Spleen (tissue), 11 donors: ENCODE results near the gene SEMA6D. TPM values are rescaled to one million over a fixed set of nuclear protein-coding genes. Genes with fewer than 3 reads are reported as not detected.

Experiments
- DNase-seq: peaks from one replicate; pipeline ENCODE4 v3.0.0-alpha.2; 2020
- H3K27ac ChIP-seq, 8 donors: fragments of 200-600 bp; sonication (generic) in 7 of 8; 1 replicate in 4 of 8; 2 replicates in 4 of 8; pipeline versions ENCODE4 v1.5.0 to v1.8.0; 2016 to 2021; ENCODE audit warnings: inconsistent platforms in 4 of 8, mild to moderate bottlenecking in 4 of 8, moderate library complexity in 1 of 8
- H3K27me3 ChIP-seq, 7 donors: fragments of 200-600 bp; sonication (generic) in 6 of 7; replicated peaks in 1 of 7; 1 replicate in 4 of 7; 2 replicates in 3 of 7; pipeline versions ENCODE4 v1.5.0 to v1.8.0; 2016 to 2021; ENCODE audit warnings: inconsistent platforms in 3 of 7, mild to moderate bottlenecking in 1 of 7
- H3K36me3 ChIP-seq, 6 donors: fragments of 200-600 bp; sonication (generic) in 5 of 6; 1 replicate in 4 of 6; 2 replicates in 2 of 6; pipeline versions ENCODE4 v1.5.0 to v1.8.0; 2016 to 2021; ENCODE audit warnings: inconsistent platforms in 2 of 6
- H3K4me1 ChIP-seq, 6 donors: fragments of 200-600 bp; sonication (generic) in 5 of 6; 1 replicate in 3 of 6; 2 replicates in 3 of 6; pipeline versions ENCODE4 v1.5.0 to v1.8.0; 2016 to 2021; ENCODE audit warnings: inconsistent platforms in 3 of 6
- H3K4me3 ChIP-seq, 8 donors: fragments of 200-600 bp; sonication (generic) in 7 of 8; 1 replicate in 4 of 8; 2 replicates in 4 of 8; pipeline versions ENCODE4 v1.5.0 to v1.8.0; 2016 to 2021; ENCODE audit warnings: inconsistent platforms in 4 of 8, mild to moderate bottlenecking in 4 of 8, moderate library complexity in 2 of 8
- H3K9me3 ChIP-seq, 8 donors: fragments of 200-600 bp; sonication (generic) in 7 of 8; 1 replicate in 4 of 8; 2 replicates in 4 of 8; pipeline versions ENCODE4 v1.5.0 to v1.8.0; 2016 to 2021; ENCODE audit warnings: inconsistent platforms in 4 of 8
- CTCF ChIP-seq, 11 experiments: fragments of 200-600 bp in 7 of 11; fragments of 450-650 bp in 4 of 11; sonication (generic) in 4 of 11; IDR thresholded peaks in 8 of 11; conservative IDR thresholded peaks in 3 of 11; 1 replicate in 7 of 11; 2 replicates in 4 of 11; pipeline versions ENCODE4 v1.4.0 to v1.8.0; 2016 to 2021; ENCODE audit warnings: antibody characterized with exemption in 11 of 11, inconsistent platforms in 4 of 11, mild to moderate bottlenecking in 1 of 11
- POLR2A ChIP-seq, 3 donors: fragments of 450-650 bp; IDR thresholded peaks; one replicate each; pipeline ENCODE4 v1.5.1; 2017; ENCODE audit warnings: antibody characterized with exemption in 3 of 3, mild to moderate bottlenecking in 1 of 3
- POLR2AphosphoS5 ChIP-seq, 3 donors: sonication (generic); formaldehyde crosslinking; IDR thresholded peaks; one replicate each; pipeline ENCODE4 v1.5.1; 2017; ENCODE audit warnings: antibody characterized with exemption in 3 of 3
- WGBS, 5 donors: extraction: QIAGEN DNeasy Blood & Tissue Kit in 3 of 5; methylation state at CpG; one replicate each; pipeline versions ENCODE4 v1.1.5 to v1.1.7; 2013 to 2018; 5-methylcytosine and 5-hydroxymethylcytosine counted together
- intact Hi-C: fragments of 100-400 bp; cut with DNase I; formaldehyde crosslinking; loops from one replicate; pipeline ENCODE4 v1.15.0; 2023; ENCODE audit warnings: low total_unique reads
- polyA plus RNA-seq, 3 donors: library from polyadenylated mRNA; stranded (reverse); fragments of 200-250 nt; gene quantifications; one replicate each; pipeline ENCODE4 v1.2.1, GENCODE V29; 2013
- total RNA-seq, 7 donors: library from RNA; depleted of rRNA in 3 of 7; stranded (reverse); fragments of >200 nt in 3 of 7; fragmentation: NEBNext Ultra II Directional in 4 of 7; extraction: Animal tissue kit (Norgen Biotek cat#: 25700) in 4 of 7; gene quantifications; one replicate each; pipeline versions ENCODE4 v1.1.0 to v1.2.1, GENCODE V29; 2016 to 2021
- donor health status: healthy with polysubstance abuse.
- donor health status: DM: no; HTN: no; CAD: no; lungs with moderate emphysema.
- donor health status: DM: no; HTN: no; CAD: no.
- donor health status: Bipolar disorder and iron deficiency.
- donor health status: healthy.
- donor health status: DM: no; HTN: no; CAD: no.
- donor health status: DM: yes; HTN: yes; CAD: no.

SEMA6D gene
- total and polyA plus RNA-seq, 10 donors = 0.52 to 6.5 (median 2.3) TPM

GRCh38 chr15:47708161-47708980 is 8.9 kb upstream of the SEMA6D start:
- intact Hi-C loops = no loop called here
- WGBS, 5 donors = 40 to 62% (median 43%) methylated on average over 3 of the region's 3 CpGs
- DNase-seq = no peak
- no peak overlapping the region for H3K27ac ChIP-seq
- H3K36me3 ChIP-seq = no peaks in the 10 kb centered on the region
- H3K4me3 ChIP-seq = no peak overlapping the region
- no peaks in the 10 kb centered on the region for H3K9me3 ChIP-seq
- H3K27me3 ChIP-seq = no peaks in the 10 kb centered on the region
- TF ChIP-seq POLR2A (IDR thresholded peaks at IDR 0.05) = no peak
- TF ChIP-seq POLR2AphosphoS5 (IDR thresholded peaks at IDR 0.05) = no peak
- TF ChIP-seq CTCF (IDR thresholded peaks at IDR 0.05 in 8 of 11, conservative IDR thresholded peaks at IDR 0.05 in 3 of 11) = no peak
- H3K4me1 ChIP-seq = no peaks in the 10 kb centered on the region

- intact Hi-C loops = loop anchor here (10.0 kb wide), 1 partner anchor 273 kb away; no protein-coding TSS in a partner anchor
- Histone ChIP-seq H3K36me3 (no peaks in the 10 kb centered on the region), H3K27ac (no peak overlapping the region), H3K27me3 (peaks cover 0 to 22% (median 0%) of the 10 kb centered on the region in 7 donors), H3K4me1 (peaks cover 0 to 11% (median 4%) of the 10 kb centered on the region in 6 donors), H3K4me3 (no peak overlapping the region), H3K9me3 (no peaks in the 10 kb centered on the region)
- TF ChIP-seq POLR2AphosphoS5 (IDR thresholded peaks at IDR 0.05) (no peak), CTCF (IDR thresholded peaks at IDR 0.05 in 8 of 11, conservative IDR thresholded peaks at IDR 0.05 in 3 of 11) (peak in 5 of 11 experiments; percentile 20 to 35 (median 26))
- no peak for DNase-seq
Measured at GRCh38 chr15:47711655-47712054, 5.7 kb upstream of the SEMA6D start.

GRCh38 chr15:47715402-47715801 is 1.9 kb upstream of the SEMA6D start:
- WGBS, 5 donors = 74 to 86% (median 84%) methylated on average over 7 of the region's 7 CpGs
- Histone ChIP-seq H3K36me3 (no peaks in the 10 kb centered on the region), H3K4me1 (peaks cover 0 to 33% (median 10%) of the 10 kb centered on the region in 6 donors), H3K27me3 (peaks cover 0 to 59% (median 15%) of the 10 kb centered on the region in 7 donors), H3K9me3 (no peaks in the 10 kb centered on the region), H3K27ac (no peak overlapping the region), H3K4me3 (no peak overlapping the region)
- TF ChIP-seq POLR2A (IDR thresholded peaks at IDR 0.05) = no peak
- no peak for TF ChIP-seq CTCF (IDR thresholded peaks at IDR 0.05 in 8 of 11, conservative IDR thresholded peaks at IDR 0.05 in 3 of 11)
- no peak for TF ChIP-seq POLR2AphosphoS5 (IDR thresholded peaks at IDR 0.05)
- DNase-seq = no peak
- intact Hi-C loops = loop anchor here (10.0 kb wide), 1 partner anchor 269 kb away; no protein-coding TSS in a partner anchor

GRCh38 chr15:47715856-47716445 is 1.4 kb upstream of the SEMA6D start:
- TF ChIP-seq POLR2AphosphoS5 (IDR thresholded peaks at IDR 0.05) = no peak
- no peak for TF ChIP-seq POLR2A (IDR thresholded peaks at IDR 0.05)
- TF ChIP-seq CTCF (IDR thresholded peaks at IDR 0.05 in 8 of 11, conservative IDR thresholded peaks at IDR 0.05 in 3 of 11) = no peak

More at GRCh38 chr15:47715856-47716445, 1.4 kb upstream of the SEMA6D start:
- Histone ChIP-seq H3K9me3 (no peaks in the 10 kb centered on the region), H3K4me3 (peak overlapping the region in 1 of 8 donors; percentile 74), H3K36me3 (no peaks in the 10 kb centered on the region), H3K27ac (peak overlapping the region in 3 of 8 donors; percentile 14 to 79 (median 76)), H3K27me3 (peaks cover 0 to 64% (median 15%) of the 10 kb centered on the region in 7 donors), H3K4me1 (peaks cover 0 to 33% (median 13%) of the 10 kb centered on the region in 6 donors)
- 26 to 36% (median 31%) methylated on average over 6 of the region's 6 CpGs for WGBS, 5 donors
- intact Hi-C loops = loop anchor here (10.0 kb wide), 1 partner anchor 269 kb away; no protein-coding TSS in a partner anchor
- DNase-seq = no peak
